Measurements from ENCODE around the gene SEBOX. TPM values are rescaled to one million over a fixed set of nuclear protein-coding genes. Genes with fewer than 3 reads are reported as not detected.
A peak's percentile ranks its signal among the peaks of the same experiment; 100 is the strongest.

Gene SEBOX
- total and polyA plus RNA-seq, 2 donors (not counting 1 experiment from before 2014, with no cell fraction given) = not detected

- Histone ChIP-seq H3K79me2 (ENCODE audit: control insufficient read depth, insufficient read depth, low read length) (peaks cover 29% of the 10 kb centered on the region), H3K4me1 (ENCODE audit: control insufficient read depth, extremely low read depth, insufficient read depth, low read length) (peaks cover 15% of the 10 kb centered on the region), H3K27me3 (ENCODE audit: control insufficient read depth, insufficient read depth, low read length) (no peaks in the 10 kb centered on the region), H3K4me2 (ENCODE audit: extremely low read depth, insufficient read depth, low read length) (peak overlapping the region; percentile 76), H3K9ac (ENCODE audit: insufficient read depth, low read length) (peak overlapping the region; percentile 94), H3K27ac (ENCODE audit: insufficient read depth, low read length) (peak overlapping the region; percentile 87), H3K9me3 (ENCODE audit: control insufficient read depth, insufficient read depth, low read depth, low read length) (no peaks in the 10 kb centered on the region), H3K4me3 (replicated peaks in 1 of 4; ENCODE audit: control extremely low read depth in 1 of 4, insufficient read depth in 1 of 4, low read depth in 3 of 4, low read length in 4 of 4) (peak overlapping the region; percentile 82 to 99 (median 94)), H4K20me1 (ENCODE audit: control insufficient read depth, extremely low read depth, insufficient read depth, low read length) (no peaks in the 10 kb centered on the region), H2AFZ (ENCODE audit: low read length) (peak overlapping the region; percentile 87), H3K36me3 (ENCODE audit: control insufficient read depth, insufficient read depth, low read length) (peaks cover 17% of the 10 kb centered on the region)
- no peak for DNase-seq (ENCODE audit: low read depth in 2 of 2)
- TF ChIP-seq CTCF (conservative IDR thresholded peaks at IDR 0.05 in 1 of 2, IDR thresholded peaks at IDR 0.05 in 1 of 2; ENCODE audit: low read depth in 1 of 2, low read length in 2 of 2) (no peak), EZH2 (IDR thresholded peaks at IDR 0.05; ENCODE audit: low read length, missing control alignments) (no peak)
Measured at GRCh38 chr17:28357901-28358197, 7.2 kb downstream of the SEBOX start.

GRCh38 chr17:28357061-28357900 is 7.7 kb downstream of the SEBOX start, which contains the start of gene POLDIP2:
POLDIP2 (minus strand) TSS chr17:28357527; CDS start chr17:28357448, 79 bp downstream.
- Histone ChIP-seq H4K20me1 (ENCODE audit: control insufficient read depth, extremely low read depth, insufficient read depth, low read length) (no peaks in the 10 kb centered on the region), H3K4me1 (ENCODE audit: control insufficient read depth, extremely low read depth, insufficient read depth, low read length) (peaks cover 15% of the 10 kb centered on the region), H3K79me2 (ENCODE audit: control insufficient read depth, insufficient read depth, low read length) (peaks cover 29% of the 10 kb centered on the region), H3K9ac (ENCODE audit: insufficient read depth, low read length) (peak within 1 kb of the TSS; percentile 94), H3K36me3 (ENCODE audit: control insufficient read depth, insufficient read depth, low read length) (peaks cover 18% of the 10 kb centered on the region), H3K4me2 (ENCODE audit: extremely low read depth, insufficient read depth, low read length) (peak within 1 kb of the TSS; percentile 97), H3K4me3 (replicated peaks in 1 of 4; ENCODE audit: control extremely low read depth in 1 of 4, insufficient read depth in 1 of 4, low read depth in 3 of 4, low read length in 4 of 4) (peak within 1 kb of the TSS; percentile 82 to 99 (median 94)), H3K27ac (ENCODE audit: insufficient read depth, low read length) (peak within 1 kb of the TSS; percentile 93), H2AFZ (ENCODE audit: low read length) (peak within 1 kb of the TSS; percentile 87), H3K9me3 (ENCODE audit: control insufficient read depth, insufficient read depth, low read depth, low read length) (no peaks in the 10 kb centered on the region), H3K27me3 (ENCODE audit: control insufficient read depth, insufficient read depth, low read length) (no peaks in the 10 kb centered on the region)
- DNase-seq (ENCODE audit: low read depth in 2 of 2) = peak; percentile 93 to 94
- TF ChIP-seq EZH2 (IDR thresholded peaks at IDR 0.05; ENCODE audit: low read length, missing control alignments) (no peak), CTCF (conservative IDR thresholded peaks at IDR 0.05 in 1 of 2, IDR thresholded peaks at IDR 0.05 in 1 of 2; ENCODE audit: low read depth in 1 of 2, low read length in 2 of 2) (no peak)

GRCh38 chr17:28350271-28350670 is 14.7 kb downstream of the SEBOX start:
- H3K9me3 ChIP-seq (ENCODE audit: control insufficient read depth, insufficient read depth, low read depth, low read length) = no peaks in the 10 kb centered on the region

More at GRCh38 chr17:28350271-28350670, 14.7 kb downstream of the SEBOX start:
- Histone ChIP-seq H2AFZ (ENCODE audit: low read length) (no peak overlapping the region), H3K9ac (ENCODE audit: insufficient read depth, low read length) (no peak overlapping the region), H3K27me3 (ENCODE audit: control insufficient read depth, insufficient read depth, low read length) (no peaks in the 10 kb centered on the region), H3K79me2 (ENCODE audit: control insufficient read depth, insufficient read depth, low read length) (peaks cover 2% of the 10 kb centered on the region), H3K27ac (ENCODE audit: insufficient read depth, low read length) (no peak overlapping the region), H3K36me3 (ENCODE audit: control insufficient read depth, insufficient read depth, low read length) (peaks cover 38% of the 10 kb centered on the region), H3K4me2 (ENCODE audit: extremely low read depth, insufficient read depth, low read length) (no peak overlapping the region), H3K4me3 (replicated peaks in 1 of 4; ENCODE audit: control extremely low read depth in 1 of 4, insufficient read depth in 1 of 4, low read depth in 3 of 4, low read length in 4 of 4) (no peak overlapping the region), H3K4me1 (ENCODE audit: control insufficient read depth, extremely low read depth, insufficient read depth, low read length) (peaks cover 17% of the 10 kb centered on the region), H4K20me1 (ENCODE audit: control insufficient read depth, extremely low read depth, insufficient read depth, low read length) (no peaks in the 10 kb centered on the region)
- TF ChIP-seq EZH2 (IDR thresholded peaks at IDR 0.05; ENCODE audit: low read length, missing control alignments) = no peak
- no peak for TF ChIP-seq CTCF (conservative IDR thresholded peaks at IDR 0.05 in 1 of 2, IDR thresholded peaks at IDR 0.05 in 1 of 2; ENCODE audit: low read depth in 1 of 2, low read length in 2 of 2)
- DNase-seq (ENCODE audit: low read depth in 2 of 2) = no peak

Measured in fibroblast of lung (primary cell).